ENCODE data around the gene KPTN.
A peak's percentile ranks its signal among the peaks of the same experiment; 100 is the strongest.

- TF ChIP-seq CTCF (IDR thresholded peaks at IDR 0.05 in 8 of 11, conservative IDR thresholded peaks at IDR 0.05 in 3 of 11) = no peak
- TF ChIP-seq POLR2AphosphoS5 (IDR thresholded peaks at IDR 0.05) = peak in 2 of 3 donors; percentile 45 to 47
These were observed 39.5 kb upstream of the KPTN start for GRCh38 chr19:47523473-47523872.
